Fibroblast of peridontal ligament (primary cell): ENCODE data around the gene IL2RA.
"Not testable (repeated sequence)": the region's sequence is repeated elsewhere in the genome, so short reads cannot be mapped to it uniquely, and the experiment has no call there.

Source experiments
- DNase-seq: peaks from one replicate; pipeline ENCODE4 v3.0.0-alpha.2; 2010; ENCODE audit errors: extremely low read depth

The IL2RA gene

DNA sequence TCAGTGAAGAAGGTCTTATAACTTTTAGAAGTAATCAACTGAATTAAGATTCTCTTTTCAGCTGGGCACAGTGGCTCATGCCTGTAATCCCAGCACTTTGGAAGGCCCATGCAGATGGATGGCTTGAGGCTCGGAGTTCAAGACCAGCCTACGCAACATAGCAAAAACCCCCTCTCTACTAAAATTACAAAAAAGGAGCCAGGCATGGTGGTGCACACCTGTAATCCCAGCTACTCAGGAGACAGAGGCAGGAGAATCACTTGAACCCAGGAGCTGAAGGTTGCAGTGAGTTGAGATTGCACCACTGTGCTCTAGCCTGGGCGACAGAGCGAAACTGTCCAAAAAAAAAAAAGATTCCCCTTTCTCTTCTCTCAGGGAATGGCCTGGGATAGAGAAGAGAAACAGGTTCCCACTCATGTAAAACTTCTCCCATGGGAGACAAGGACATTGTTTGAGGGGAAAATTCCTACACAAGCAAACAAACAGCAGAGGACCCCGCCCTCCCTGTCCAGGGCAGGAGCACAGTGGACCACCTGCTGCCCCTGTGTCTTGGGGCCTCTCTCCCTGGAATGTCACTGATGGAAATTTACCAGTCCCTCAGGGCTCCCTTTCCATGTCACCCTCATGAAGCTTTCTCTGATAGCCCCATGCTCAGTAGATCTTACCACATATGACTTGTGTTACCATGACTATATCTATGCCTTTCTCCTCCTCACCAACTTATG lies 5.6 kb downstream of the IL2RA start:
- DNase-seq, result no peak

DNA sequence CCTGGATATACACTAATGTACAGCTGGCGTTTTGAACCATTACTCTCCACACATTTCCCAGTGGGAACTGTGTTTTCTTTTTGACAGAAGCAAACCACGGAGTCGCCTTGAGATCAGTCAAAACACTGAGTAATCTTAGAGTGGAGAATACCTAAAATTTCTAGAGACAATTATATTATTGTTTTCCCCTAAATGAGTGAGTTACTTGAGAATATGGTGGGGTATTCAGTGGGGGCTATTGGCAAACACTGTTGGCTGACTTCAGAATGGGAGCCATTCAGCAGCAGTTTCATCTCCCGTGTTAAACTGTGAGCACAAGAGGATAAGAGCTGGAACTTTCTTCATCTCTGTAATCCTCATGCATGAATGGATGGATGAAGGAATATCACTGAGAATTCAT lies 6.2 kb downstream of the IL2RA start:
- no peak for DNase-seq

- DNase-seq, result no peak
These were observed 7.3 kb downstream of the IL2RA start for GRCh38 chr10:6054884-6055283.

- DNase-seq, result no peak
These were observed 8.1 kb downstream of the IL2RA start for GRCh38 chr10:6053816-6054631.

GRCh38 chr10:6053303-6053702 lies 8.9 kb downstream of the IL2RA start:
- no peak for DNase-seq

- no peak for DNase-seq
These were observed 9.6 kb downstream of the IL2RA start for GRCh38 chr10:6052247-6053221.

GRCh38 chr10:6050801-6051445 lies 11.2 kb downstream of the IL2RA start:
- DNase-seq, result peak; percentile 69

- no peak for DNase-seq
These were observed 13.2 kb downstream of the IL2RA start for GRCh38 chr10:6049031-6049400.

DNA sequence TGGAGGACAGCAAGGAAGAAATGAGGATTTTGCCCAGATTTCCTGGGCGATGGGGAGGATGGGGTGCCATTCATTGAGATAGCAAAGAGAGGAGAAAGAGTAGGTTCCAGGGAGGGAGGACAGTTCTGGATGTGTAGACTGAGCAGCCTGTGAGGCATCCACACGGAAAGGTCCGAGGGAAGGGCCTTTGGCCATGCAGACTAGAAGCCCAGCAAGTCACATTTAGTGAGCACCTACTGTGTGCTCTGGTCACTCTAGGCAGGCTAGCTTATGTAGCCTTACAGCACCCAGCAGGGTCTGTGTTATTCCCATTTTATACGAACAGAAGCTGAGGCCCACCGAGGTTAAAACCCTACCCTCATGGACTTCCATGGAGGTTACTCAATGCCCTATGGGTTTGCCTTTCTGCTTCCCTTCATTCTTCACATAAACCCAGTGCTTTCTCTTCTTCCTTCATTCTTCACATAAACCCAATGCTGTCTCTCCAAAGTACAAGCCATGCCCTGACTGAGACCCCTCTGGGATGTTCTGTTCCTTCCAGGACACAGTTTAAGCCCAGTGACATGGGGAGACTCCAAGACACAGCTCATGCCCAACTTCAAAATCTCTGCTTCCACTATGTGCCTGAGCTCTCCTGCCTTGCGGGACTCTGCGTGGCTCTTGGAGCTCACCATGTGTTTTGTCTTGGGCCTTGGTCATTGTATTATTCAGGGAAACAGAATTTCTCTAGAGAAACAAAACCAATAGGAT lies 13.7 kb downstream of the IL2RA start:
- no peak for DNase-seq

DNA sequence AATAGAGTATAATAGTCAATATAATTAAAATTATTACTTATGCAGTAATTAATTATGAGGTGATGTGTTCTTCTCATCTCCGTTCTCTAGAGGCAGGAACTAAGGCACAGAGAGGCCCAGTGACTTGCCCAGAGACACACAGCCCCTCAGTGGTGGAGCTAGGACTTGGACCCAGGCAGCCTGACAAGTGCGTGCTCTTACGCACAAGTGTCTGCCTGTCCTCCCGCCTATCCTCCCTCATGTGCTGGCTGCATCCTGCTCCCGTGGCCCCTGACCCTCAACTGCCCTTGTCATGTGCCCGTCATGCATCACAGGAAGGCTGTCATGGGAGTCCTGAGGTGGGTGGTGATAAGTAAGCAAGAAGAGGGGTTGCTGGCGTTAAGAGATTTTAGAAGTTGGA lies 14.3 kb downstream of the IL2RA start:
- DNase-seq, result no peak

DNA sequence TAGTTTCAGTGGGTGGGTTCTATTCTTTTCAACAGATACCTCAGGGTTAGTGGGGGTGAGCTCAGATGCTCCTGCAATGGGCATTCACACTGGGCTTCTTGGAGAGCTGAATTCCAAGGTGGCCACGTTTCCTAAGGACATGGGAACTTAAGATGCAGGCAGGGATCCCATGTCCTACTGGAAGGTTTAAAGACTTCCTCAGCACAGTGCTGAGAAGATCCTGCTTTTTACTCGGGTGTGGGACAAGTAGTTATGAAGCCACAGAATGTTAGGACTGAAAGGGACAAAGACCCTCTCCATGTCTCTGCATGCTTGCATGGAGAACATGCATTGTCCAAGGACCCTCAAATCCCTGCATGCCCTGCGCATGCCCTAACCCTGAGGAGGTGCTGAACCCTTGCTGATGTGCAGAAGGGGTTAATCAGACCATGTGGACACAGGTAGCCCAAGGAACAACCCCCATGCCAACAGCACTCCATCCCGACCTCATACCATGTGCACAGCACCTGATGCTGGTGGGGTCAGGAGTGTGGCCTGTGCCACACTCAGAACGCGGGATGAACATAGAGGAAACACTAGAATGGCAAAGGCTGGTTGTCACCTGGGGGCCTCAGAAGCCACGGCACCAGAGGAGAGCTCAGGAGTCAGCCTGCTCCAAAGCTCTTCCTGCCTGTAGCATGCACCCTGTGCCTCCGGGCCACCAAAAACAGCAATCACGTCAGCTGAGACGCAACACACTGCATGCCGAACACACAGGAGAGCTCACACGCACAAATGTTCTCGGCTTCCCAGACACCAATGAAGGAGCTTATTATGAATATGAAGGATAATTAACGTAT lies 15.2 kb downstream of the IL2RA start:
- DNase-seq, result no peak

DNA sequence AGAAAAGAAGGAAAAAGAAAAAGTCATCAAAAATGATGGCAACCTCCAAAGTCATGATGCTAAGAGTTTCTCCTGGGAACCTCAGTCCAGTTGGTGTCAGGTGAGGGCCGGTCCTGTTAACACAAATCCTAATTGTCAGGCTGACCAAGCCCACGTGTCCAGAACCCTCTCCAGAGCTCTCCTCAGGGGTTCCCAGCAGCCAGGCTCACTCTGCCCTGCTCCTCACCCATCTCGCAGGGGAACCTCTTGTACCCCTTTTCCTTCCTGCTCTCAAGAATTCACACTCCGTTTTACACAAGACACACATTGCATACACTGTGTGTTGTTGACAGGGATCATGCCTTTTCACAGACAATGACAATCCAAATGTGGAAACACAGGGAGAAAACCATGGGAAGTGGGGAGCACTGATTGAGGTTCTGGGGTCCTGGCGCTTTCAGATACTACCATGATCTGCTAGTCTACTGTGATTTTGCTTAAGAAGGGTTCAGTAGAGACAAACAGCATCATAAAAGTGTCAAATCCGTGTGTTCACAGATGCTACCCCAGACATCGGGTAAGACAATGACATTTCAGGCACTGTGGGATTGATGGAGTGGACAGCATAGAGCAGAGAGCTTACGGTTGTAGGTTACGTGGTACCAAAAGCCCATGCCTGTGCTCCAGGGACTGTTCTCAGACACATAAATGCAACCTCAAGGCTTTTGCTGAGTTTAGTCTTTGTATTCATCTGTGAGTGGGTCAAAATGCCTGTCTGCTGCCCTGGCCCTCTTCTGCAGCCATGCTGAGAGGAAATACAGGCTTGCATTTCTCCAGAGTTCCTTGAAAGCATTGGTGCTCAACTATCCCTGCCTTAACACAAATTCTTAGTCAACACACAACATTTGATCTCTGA lies 16.0 kb downstream of the IL2RA start:
- DNase-seq, result no peak

GRCh38 chr10:6045314-6045848 lies 16.8 kb downstream of the IL2RA start:
- no peak for DNase-seq

- no peak for DNase-seq
These were observed 17.3 kb downstream of the IL2RA start for GRCh38 chr10:6044751-6045313.

GRCh38 chr10:6044060-6044459 lies 18.1 kb downstream of the IL2RA start:
- no peak for DNase-seq

GRCh38 chr10:6043377-6043776 lies 18.8 kb downstream of the IL2RA start:
- DNase-seq, result not testable (repeated sequence)

DNA sequence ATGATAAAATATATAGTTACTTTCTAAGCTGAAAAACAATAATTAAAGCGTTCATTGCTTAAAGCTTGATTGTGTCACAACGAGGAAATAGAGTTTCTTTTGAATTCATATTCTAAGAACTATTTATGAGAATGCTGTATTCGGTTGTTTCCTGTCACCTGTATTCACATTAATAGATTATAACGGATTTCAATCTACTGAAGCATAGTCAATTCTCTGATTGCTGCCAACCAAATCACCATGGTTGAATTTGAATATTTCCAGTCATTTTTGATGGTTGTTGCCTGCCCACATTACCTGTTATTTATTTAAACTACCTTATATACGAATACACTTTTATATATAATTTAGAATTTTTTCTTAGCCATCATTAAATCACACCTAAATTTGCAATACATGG lies 22.0 kb downstream of the IL2RA start:
- DNase-seq, result no peak

DNA sequence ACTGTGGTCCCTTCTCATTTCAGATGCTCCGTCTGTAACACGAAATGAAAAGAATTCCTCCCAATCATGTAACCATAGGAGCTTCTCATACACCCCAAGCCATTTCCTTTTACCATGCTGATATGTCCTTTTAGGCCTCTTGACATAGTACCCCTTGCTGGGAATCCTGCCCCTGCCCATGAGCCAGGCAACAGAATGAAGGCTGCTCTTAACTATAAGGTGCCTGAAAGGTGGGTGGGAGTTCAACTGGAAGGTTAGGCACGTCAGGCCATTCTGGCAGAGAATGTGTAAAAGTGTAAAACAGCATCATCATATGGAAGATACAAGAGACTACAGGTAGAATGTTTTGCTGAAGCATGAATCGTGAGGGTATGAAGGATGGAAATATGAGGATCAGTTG lies 22.5 kb downstream of the IL2RA start:
- DNase-seq, result no peak
